GM18519 (cell line): Measurements from ENCODE around the gene BRIP1.
"Not testable (repeated sequence)": the region's sequence is repeated elsewhere in the genome, so short reads cannot be mapped to it uniquely, and the experiment has no call there.

Source experiments
- ATAC-seq: cut with Tn5 transposase; IDR thresholded peaks from one replicate; pipeline ENCODE4 v1.9.1; 2021; ENCODE audit warnings: mild to moderate bottlenecking, moderate library complexity; ENCODE audit not compliant: unreplicated experiment, low FRiP score

Gene BRIP1

GRCh38 chr17:61736438-61736837 lies 126.9 kb downstream of the BRIP1 start:
- ATAC-seq, result no peak

- no peak for ATAC-seq
Observed at GRCh38 chr17:61735807-61736206, 127.5 kb downstream of the BRIP1 start.

GRCh38 chr17:61734466-61734865 lies 128.9 kb downstream of the BRIP1 start:
- ATAC-seq, result no peak

GRCh38 chr17:61734012-61734411 lies 129.3 kb downstream of the BRIP1 start:
- ATAC-seq, result no peak

- no peak for ATAC-seq
Observed at GRCh38 chr17:61733021-61733420, 130.3 kb downstream of the BRIP1 start.

GRCh38 chr17:61732169-61732568 lies 131.2 kb downstream of the BRIP1 start:
- no peak for ATAC-seq

- ATAC-seq, result no peak
Observed at GRCh38 chr17:61731330-61731729, 132.0 kb downstream of the BRIP1 start.

- ATAC-seq, result no peak
Observed at GRCh38 chr17:61729690-61730268, 133.5 kb downstream of the BRIP1 start.

GRCh38 chr17:61728297-61728836 lies 135.0 kb downstream of the BRIP1 start:
- no peak for ATAC-seq

GRCh38 chr17:61727798-61728197 lies 135.5 kb downstream of the BRIP1 start:
- not testable (repeated sequence) for ATAC-seq

GRCh38 chr17:61726977-61727376 lies 136.4 kb downstream of the BRIP1 start:
- ATAC-seq, result no peak

GRCh38 chr17:61724777-61725176 lies 138.6 kb downstream of the BRIP1 start:
- ATAC-seq, result no peak

- no peak for ATAC-seq
Observed at GRCh38 chr17:61723914-61724313, 139.4 kb downstream of the BRIP1 start.

- no peak for ATAC-seq
Observed at GRCh38 chr17:61723183-61723582, 140.1 kb downstream of the BRIP1 start.

- no peak for ATAC-seq
Observed at GRCh38 chr17:61722398-61722797, 140.9 kb downstream of the BRIP1 start.

- no peak for ATAC-seq
Observed at GRCh38 chr17:61720016-61720795, 143.1 kb downstream of the BRIP1 start.

GRCh38 chr17:61719220-61719619 lies 144.1 kb downstream of the BRIP1 start:
- not testable (repeated sequence) for ATAC-seq

- ATAC-seq, result no peak
Observed at GRCh38 chr17:61718022-61718421, 145.3 kb downstream of the BRIP1 start.

- no peak for ATAC-seq
Observed at GRCh38 chr17:61717352-61717751, 146.0 kb downstream of the BRIP1 start.

GRCh38 chr17:61716225-61716829 lies 147.0 kb downstream of the BRIP1 start:
- no peak for ATAC-seq

GRCh38 chr17:61715348-61715747 lies 148.0 kb downstream of the BRIP1 start:
- ATAC-seq, result no peak
